Liver (tissue), 9 donors: ENCODE results near the gene DPEP3. TPM values are rescaled to one million over a fixed set of nuclear protein-coding genes. Genes with fewer than 3 reads are reported as not detected.
A peak's percentile ranks its signal among the peaks of the same experiment; 100 is the strongest.

Source experiments
- DNase-seq: peaks from one replicate; pipeline ENCODE4 v3.0.0-alpha.2; 2017; ENCODE audit warnings: low spot score
- H3K27ac ChIP-seq, 2 donors: one replicate each; pipeline ENCODE4 v1.7.0; 2013; ENCODE audit warnings: inconsistent platforms in 2 of 2, low read length in 2 of 2, control low read depth in 1 of 2, low read depth in 1 of 2, mild to moderate bottlenecking in 1 of 2
- H3K27me3 ChIP-seq, 4 donors: one replicate each; pipeline versions ENCODE4 v1.6.1 to v1.7.0; 2013; ENCODE audit warnings: low read length in 3 of 4, inconsistent platforms in 1 of 4, mild to moderate bottlenecking in 1 of 4, moderate library complexity in 1 of 4; ENCODE audit not compliant: control insufficient read depth in 4 of 4, insufficient read depth in 4 of 4
- H3K36me3 ChIP-seq, 4 donors: one replicate each; pipeline versions ENCODE4 v1.6.1 to v1.7.0; 2013; ENCODE audit warnings: low read length in 3 of 4, mild to moderate bottlenecking in 3 of 4, low read depth in 1 of 4, moderate library complexity in 1 of 4; ENCODE audit not compliant: control insufficient read depth in 4 of 4, insufficient read depth in 3 of 4
- H3K4me1 ChIP-seq, 4 donors: one replicate each; pipeline versions ENCODE4 v1.6.1 to v1.7.0; 2013; ENCODE audit warnings: low read length in 3 of 4, mild to moderate bottlenecking in 3 of 4, moderate library complexity in 1 of 4; ENCODE audit not compliant: control insufficient read depth in 4 of 4, insufficient read depth in 4 of 4
- H3K4me3 ChIP-seq, 3 donors: one replicate each; pipeline versions ENCODE4 v1.6.1 to v1.7.0; 2013; ENCODE audit warnings: low read length in 3 of 3, control low read depth in 1 of 3, low read depth in 1 of 3, mild to moderate bottlenecking in 1 of 3
- H3K9ac ChIP-seq, 2 donors: one replicate each; pipeline ENCODE4 v1.7.0; 2013; ENCODE audit warnings: low read length in 2 of 2, mild to moderate bottlenecking in 2 of 2, moderate library complexity in 2 of 2, control low read depth in 1 of 2, low read depth in 1 of 2
- H3K9me3 ChIP-seq, 4 donors: one replicate each; pipeline versions ENCODE4 v1.6.1 to v1.7.0; 2013; ENCODE audit warnings: low read length in 3 of 4; ENCODE audit not compliant: control insufficient read depth in 4 of 4
- EGR1 ChIP-seq, 2 donors: IDR thresholded peaks; 2 replicates each; pipeline ENCODE4 v1.6.1; 2016 to 2018; ENCODE audit warnings: antibody characterized with exemption in 2 of 2, low read depth in 2 of 2
- FOXA1 ChIP-seq: IDR thresholded peaks from 2 replicates; pipeline ENCODE4 v1.6.1; 2016; ENCODE audit warnings: antibody characterized with exemption
- GABPA ChIP-seq, 2 donors: IDR thresholded peaks in 1 of 2; conservative IDR thresholded peaks in 1 of 2; 2 replicates each; pipeline ENCODE4 v1.6.1; 2016; ENCODE audit warnings: antibody characterized with exemption in 2 of 2, mild to moderate bottlenecking in 1 of 2, moderate library complexity in 1 of 2
- HNF4A ChIP-seq, 2 donors: conservative IDR thresholded peaks; 2 replicates each; pipeline ENCODE4 v1.6.1; 2016; ENCODE audit warnings: antibody characterized with exemption in 2 of 2, mild to moderate bottlenecking in 2 of 2
- HNF4G ChIP-seq: IDR thresholded peaks from 2 replicates; pipeline ENCODE4 v1.6.1; 2016; ENCODE audit warnings: antibody characterized with exemption
- RAD21 ChIP-seq, 2 donors: IDR thresholded peaks; 2 replicates each; pipeline ENCODE4 v1.6.1; 2016; ENCODE audit warnings: antibody characterized with exemption in 2 of 2, mild to moderate bottlenecking in 2 of 2
- RXRA ChIP-seq, 2 donors: IDR thresholded peaks; 2 replicates each; pipeline ENCODE4 v1.6.1; 2017 to 2018; ENCODE audit warnings: antibody characterized with exemption in 2 of 2, mild to moderate bottlenecking in 1 of 2
- TAF1 ChIP-seq: conservative IDR thresholded peaks from 2 replicates; pipeline ENCODE4 v1.6.1; 2016; ENCODE audit warnings: antibody characterized with exemption, mild to moderate bottlenecking
- YY1 ChIP-seq: IDR thresholded peaks from 2 replicates; pipeline ENCODE4 v1.6.1; 2016; ENCODE audit warnings: antibody characterized with exemption, mild to moderate bottlenecking
- WGBS: extraction: QIAGEN DNeasy Blood & Tissue Kit; methylation state at CpG from one replicate; pipeline ENCODE4 v1.1.7; 2013; 5-methylcytosine and 5-hydroxymethylcytosine counted together
- polyA plus RNA-seq, 2 donors: library from polyadenylated mRNA; stranded (reverse) in 1 of 2; unstranded in 1 of 2; fragments of 200-250 nt in 1 of 2; fragments of >200 nt in 1 of 2; fragmentation: Nextera tagmentation in 1 of 2; extraction: Ambion mirVana in 1 of 2; gene quantifications; one replicate each; pipeline versions ENCODE4 v1.2.1 to v1.2.3, GENCODE V29; 2013 to 2015
- total RNA-seq, 2 donors: library from RNA; depleted of rRNA; stranded (reverse); fragments of >200 nt; gene quantifications; one replicate each; pipeline ENCODE4 v1.2.3, GENCODE V29; 2014
- TF ChIP-seq, protein P1 (sequence below): IDR thresholded peaks from 2 replicates; pipeline ENCODE4 v1.6.1; 2016; ENCODE audit warnings: antibody characterized with exemption, mild to moderate bottlenecking
- TF ChIP-seq, protein P2 (sequence below): IDR thresholded peaks from 2 replicates; pipeline ENCODE4 v1.6.1; 2016; ENCODE audit warnings: antibody characterized with exemption
- TF ChIP-seq, protein P3 (sequence below): fragments of 150-350 bp; IDR thresholded peaks from 2 replicates; pipeline ENCODE4 v1.5.1; 2017; ENCODE audit warnings: improper control_type of control experiment, low read depth, low read length; ENCODE audit not compliant: missing input control
- TF ChIP-seq, protein P4 (sequence below): IDR thresholded peaks from 2 replicates; pipeline ENCODE4 v1.6.1; 2016; ENCODE audit warnings: antibody characterized with exemption
- donor health status: healthy.
- donor health status: healthy.
- donor health status: healthy.
- donor health status: healthy.
- donor health status: healthy.

The DPEP3 gene
- total and polyA plus RNA-seq, 4 donors, result 0.08 to 0.37 (median 0.22) TPM; not detected in 1

DNA sequence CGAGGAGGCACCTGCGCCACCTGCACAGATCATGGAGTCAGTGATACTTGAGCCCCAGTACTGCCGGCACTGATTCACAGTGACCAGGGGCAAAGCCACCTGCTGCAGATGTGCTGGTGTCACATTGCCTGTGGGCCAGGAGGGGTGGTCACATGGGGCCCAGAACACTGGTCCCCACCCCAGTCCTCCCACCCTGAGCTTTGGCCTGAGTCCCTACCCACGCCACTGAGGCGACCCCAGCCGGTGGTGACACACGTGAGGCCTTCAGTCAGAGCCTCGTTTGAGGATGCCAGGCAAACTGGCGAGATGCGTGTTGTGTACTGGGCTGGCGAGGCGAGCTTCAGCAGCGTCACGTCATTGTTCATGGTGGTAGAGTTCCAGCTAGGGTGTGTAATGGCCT lies 50.1 kb downstream of the DPEP3 start:
- no peak for DNase-seq
- Histone ChIP-seq H3K27me3 (no peaks in the 10 kb centered on the region), H3K9ac (no peak overlapping the region), H3K36me3 (peaks cover 3 to 35% (median 11%) of the 10 kb centered on the region in 4 donors), H3K27ac (no peak overlapping the region), H3K4me1 (peaks cover 0 to 9% (median 6%) of the 10 kb centered on the region in 4 donors), H3K9me3 (no peaks in the 10 kb centered on the region), H3K4me3 (no peak overlapping the region)
- WGBS, result 95% methylated on average over 14 of the region's 14 CpGs
- no peak for TF ChIP-seq YY1
- TF ChIP-seq, protein P1, sequence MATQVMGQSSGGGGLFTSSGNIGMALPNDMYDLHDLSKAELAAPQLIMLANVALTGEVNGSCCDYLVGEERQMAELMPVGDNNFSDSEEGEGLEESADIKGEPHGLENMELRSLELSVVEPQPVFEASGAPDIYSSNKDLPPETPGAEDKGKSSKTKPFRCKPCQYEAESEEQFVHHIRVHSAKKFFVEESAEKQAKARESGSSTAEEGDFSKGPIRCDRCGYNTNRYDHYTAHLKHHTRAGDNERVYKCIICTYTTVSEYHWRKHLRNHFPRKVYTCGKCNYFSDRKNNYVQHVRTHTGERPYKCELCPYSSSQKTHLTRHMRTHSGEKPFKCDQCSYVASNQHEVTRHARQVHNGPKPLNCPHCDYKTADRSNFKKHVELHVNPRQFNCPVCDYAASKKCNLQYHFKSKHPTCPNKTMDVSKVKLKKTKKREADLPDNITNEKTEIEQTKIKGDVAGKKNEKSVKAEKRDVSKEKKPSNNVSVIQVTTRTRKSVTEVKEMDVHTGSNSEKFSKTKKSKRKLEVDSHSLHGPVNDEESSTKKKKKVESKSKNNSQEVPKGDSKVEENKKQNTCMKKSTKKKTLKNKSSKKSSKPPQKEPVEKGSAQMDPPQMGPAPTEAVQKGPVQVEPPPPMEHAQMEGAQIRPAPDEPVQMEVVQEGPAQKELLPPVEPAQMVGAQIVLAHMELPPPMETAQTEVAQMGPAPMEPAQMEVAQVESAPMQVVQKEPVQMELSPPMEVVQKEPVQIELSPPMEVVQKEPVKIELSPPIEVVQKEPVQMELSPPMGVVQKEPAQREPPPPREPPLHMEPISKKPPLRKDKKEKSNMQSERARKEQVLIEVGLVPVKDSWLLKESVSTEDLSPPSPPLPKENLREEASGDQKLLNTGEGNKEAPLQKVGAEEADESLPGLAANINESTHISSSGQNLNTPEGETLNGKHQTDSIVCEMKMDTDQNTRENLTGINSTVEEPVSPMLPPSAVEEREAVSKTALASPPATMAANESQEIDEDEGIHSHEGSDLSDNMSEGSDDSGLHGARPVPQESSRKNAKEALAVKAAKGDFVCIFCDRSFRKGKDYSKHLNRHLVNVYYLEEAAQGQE, result no peak
- TF ChIP-seq GABPA (IDR thresholded peaks at IDR 0.05 in 1 of 2, conservative IDR thresholded peaks at IDR 0.05 in 1 of 2), result no peak
- TF ChIP-seq, protein P2, sequence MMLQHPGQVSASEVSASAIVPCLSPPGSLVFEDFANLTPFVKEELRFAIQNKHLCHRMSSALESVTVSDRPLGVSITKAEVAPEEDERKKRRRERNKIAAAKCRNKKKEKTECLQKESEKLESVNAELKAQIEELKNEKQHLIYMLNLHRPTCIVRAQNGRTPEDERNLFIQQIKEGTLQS, result no peak
- no peak for TF ChIP-seq RXRA (IDR thresholded peaks at IDR 0.05)
- no peak for TF ChIP-seq FOXA1
- TF ChIP-seq HNF4A (conservative IDR thresholded peaks at IDR 0.05), result no peak
- no peak for TF ChIP-seq HNF4G
- no peak for TF ChIP-seq TAF1
- TF ChIP-seq, protein P3, sequence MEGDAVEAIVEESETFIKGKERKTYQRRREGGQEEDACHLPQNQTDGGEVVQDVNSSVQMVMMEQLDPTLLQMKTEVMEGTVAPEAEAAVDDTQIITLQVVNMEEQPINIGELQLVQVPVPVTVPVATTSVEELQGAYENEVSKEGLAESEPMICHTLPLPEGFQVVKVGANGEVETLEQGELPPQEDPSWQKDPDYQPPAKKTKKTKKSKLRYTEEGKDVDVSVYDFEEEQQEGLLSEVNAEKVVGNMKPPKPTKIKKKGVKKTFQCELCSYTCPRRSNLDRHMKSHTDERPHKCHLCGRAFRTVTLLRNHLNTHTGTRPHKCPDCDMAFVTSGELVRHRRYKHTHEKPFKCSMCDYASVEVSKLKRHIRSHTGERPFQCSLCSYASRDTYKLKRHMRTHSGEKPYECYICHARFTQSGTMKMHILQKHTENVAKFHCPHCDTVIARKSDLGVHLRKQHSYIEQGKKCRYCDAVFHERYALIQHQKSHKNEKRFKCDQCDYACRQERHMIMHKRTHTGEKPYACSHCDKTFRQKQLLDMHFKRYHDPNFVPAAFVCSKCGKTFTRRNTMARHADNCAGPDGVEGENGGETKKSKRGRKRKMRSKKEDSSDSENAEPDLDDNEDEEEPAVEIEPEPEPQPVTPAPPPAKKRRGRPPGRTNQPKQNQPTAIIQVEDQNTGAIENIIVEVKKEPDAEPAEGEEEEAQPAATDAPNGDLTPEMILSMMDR, result no peak

DNA sequence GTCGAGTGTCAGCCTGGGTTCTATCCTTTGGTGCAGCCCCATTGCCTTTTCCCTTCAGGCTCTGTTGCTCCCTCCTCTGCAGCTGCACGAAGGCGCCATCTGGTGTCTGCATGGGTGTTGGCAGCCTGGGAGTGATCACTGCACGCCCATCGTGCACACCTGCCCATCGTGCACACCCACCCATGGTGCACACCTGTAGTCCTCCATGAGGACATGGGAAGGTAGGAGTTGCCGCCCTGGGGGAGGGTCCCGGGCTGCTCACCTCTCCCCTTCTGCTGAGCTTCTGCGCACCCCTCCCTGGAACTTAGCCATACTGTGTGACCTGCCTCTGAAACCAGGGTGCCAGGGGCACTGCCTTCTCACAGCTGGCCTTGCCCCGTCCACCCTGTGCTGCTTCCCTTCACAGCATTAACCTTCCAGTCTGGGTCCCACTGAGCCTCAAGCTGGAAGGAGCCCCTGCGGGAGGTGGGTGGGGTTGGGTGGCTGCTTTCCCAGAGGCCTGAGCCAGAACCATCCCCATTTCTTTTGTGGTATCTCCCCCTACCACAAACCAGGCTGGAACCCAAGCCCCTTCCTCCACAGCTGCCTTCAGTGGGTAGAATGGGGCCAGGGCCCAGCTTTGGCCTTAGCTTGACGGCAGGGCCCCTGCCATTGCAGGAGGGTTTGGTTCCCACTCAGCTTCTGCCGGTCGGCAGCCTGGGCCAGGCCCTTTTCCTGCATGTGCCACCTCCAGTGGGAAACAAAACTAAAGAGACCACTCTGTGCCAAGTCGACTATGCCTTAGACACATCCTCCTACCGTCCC lies 51.5 kb downstream of the DPEP3 start:
- DNase-seq, result peak; percentile 79
- H3K9ac ChIP-seq, result no peak overlapping the region
- H3K4me1 ChIP-seq, result peaks cover 0 to 3% (median 0%) of the 10 kb centered on the region in 4 donors
- TF ChIP-seq, protein P4, sequence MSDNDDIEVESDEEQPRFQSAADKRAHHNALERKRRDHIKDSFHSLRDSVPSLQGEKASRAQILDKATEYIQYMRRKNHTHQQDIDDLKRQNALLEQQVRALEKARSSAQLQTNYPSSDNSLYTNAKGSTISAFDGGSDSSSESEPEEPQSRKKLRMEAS, result no peak
- no peak for TF ChIP-seq EGR1 (IDR thresholded peaks at IDR 0.05; ENCODE audit: low read depth in 2 of 2)
- TF ChIP-seq, protein P3, result peak; percentile 89
- TF ChIP-seq RAD21 (IDR thresholded peaks at IDR 0.05), result peak; percentile 93 to 96
- H3K36me3 ChIP-seq, result peaks cover 3 to 27% (median 9%) of the 10 kb centered on the region in 4 donors
- no peaks in the 10 kb centered on the region for H3K9me3 ChIP-seq
- no peak overlapping the region for H3K27ac ChIP-seq
- no peaks in the 10 kb centered on the region for H3K27me3 ChIP-seq
- H3K4me3 ChIP-seq, result no peak overlapping the region
- 47% methylated on average over 16 of the region's 16 CpGs for WGBS
